Stomach (tissue), 9 donors: ENCODE measurements around the gene PHKB. TPM values are rescaled to one million over a fixed set of nuclear protein-coding genes. Genes with fewer than 3 reads are reported as not detected.

Experiments used
- DNase-seq, 2 donors: peaks; one replicate each; pipeline versions ENCODE4 v3.0.0 to v3.0.0-alpha.2; 2013 to 2019
- H3K27ac ChIP-seq, 5 donors: fragments of 200-600 bp in 4 of 5; sonication (generic) in 4 of 5; one replicate each; pipeline ENCODE4 v1.5.1; 2013 to 2019; ENCODE audit warnings: mild to moderate bottlenecking in 1 of 5, moderate library complexity in 1 of 5
- H3K27me3 ChIP-seq, 3 donors: fragments of 200-600 bp; sonication (generic); one replicate each; pipeline ENCODE4 v1.5.1; 2017 to 2019; ENCODE audit warnings: mixed run types in 1 of 3
- H3K36me3 ChIP-seq, 4 donors: fragments of 200-600 bp; sonication (generic); 1 replicate in 3 of 4; 2 replicates in 1 of 4; pipeline ENCODE4 v1.5.1; 2016 to 2019
- H3K4me1 ChIP-seq, 4 donors: fragments of 200-600 bp; sonication (generic); one replicate each; pipeline ENCODE4 v1.5.1; 2016 to 2019
- H3K4me3 ChIP-seq, 4 donors: fragments of 200-600 bp; sonication (generic) in 3 of 4; one replicate each; pipeline ENCODE4 v1.5.1; 2016 to 2019; ENCODE audit warnings: mild to moderate bottlenecking in 1 of 4
- H3K9me3 ChIP-seq, 4 donors: fragments of 200-600 bp; sonication (generic); one replicate each; pipeline ENCODE4 v1.5.1; 2016 to 2019
- CTCF ChIP-seq, 7 experiments: fragments of 450-650 bp in 4 of 7; fragments of 200-600 bp in 3 of 7; sonication (generic) in 3 of 7; IDR thresholded peaks; one replicate each; pipeline ENCODE4 v1.5.1; 2016 to 2019; ENCODE audit warnings: antibody characterized with exemption in 7 of 7, control low read depth in 2 of 7, mild to moderate bottlenecking in 1 of 7
- EP300 ChIP-seq: sonication (generic); formaldehyde crosslinking; IDR thresholded peaks from one replicate; pipeline ENCODE4 v1.6.1; 2017; ENCODE audit warnings: antibody characterized with exemption
- POLR2A ChIP-seq, 4 donors: fragments of 450-650 bp; IDR thresholded peaks; one replicate each; pipeline ENCODE4 v1.6.1; 2016; ENCODE audit warnings: antibody characterized with exemption in 4 of 4, control low read depth in 2 of 4, mild to moderate bottlenecking in 1 of 4, moderate library complexity in 1 of 4
- POLR2AphosphoS5 ChIP-seq, 3 donors: sonication (generic); formaldehyde crosslinking; IDR thresholded peaks; one replicate each; pipeline ENCODE4 v1.6.1; 2016; ENCODE audit warnings: antibody characterized with exemption in 3 of 3
- WGBS, 5 donors: extraction: QIAGEN DNeasy Blood & Tissue Kit in 3 of 5; methylation state at CpG; one replicate each; pipeline versions ENCODE4 v1.1.5 to v1.1.7; 2013 to 2018; 5-methylcytosine and 5-hydroxymethylcytosine counted together
- intact Hi-C: fragments of 100-400 bp; cut with DNase I; formaldehyde crosslinking; loops from one replicate; pipeline ENCODE4 v1.15.1; 2023; ENCODE audit warnings: low total_unique reads
- polyA plus RNA-seq, 3 donors: library from polyadenylated mRNA; stranded (reverse); fragments of 200-250 nt; gene quantifications; one replicate each; pipeline ENCODE4 v1.2.3, GENCODE V29; 2013
- total RNA-seq, 5 donors: library from RNA; depleted of rRNA; stranded (reverse); fragments of >200 nt; gene quantifications; one replicate each; pipeline versions ENCODE4 v1.1.0 to v1.2.3, GENCODE V29; 2014 to 2016
- donor health status: healthy with polysubstance abuse.
- donor health status: Bipolar disorder and iron deficiency.
- donor health status: healthy.

The PHKB gene
- total and polyA plus RNA-seq, 8 donors = 17.5 to 163 (median 51.6) TPM

GRCh38 chr16:47712276-47713224, 251.4 kb downstream of the PHKB start:
- DNase-seq = no peak
- Histone ChIP-seq H3K4me3 (no peak overlapping the region), H3K4me1 (peaks cover 0 to 5% (median 2%) of the 10 kb centered on the region in 4 donors), H3K9me3 (no peaks in the 10 kb centered on the region), H3K27ac (no peak overlapping the region), H3K36me3 (no peaks in the 10 kb centered on the region), H3K27me3 (no peaks in the 10 kb centered on the region)
- intact Hi-C loops = no loop called here
- no peak for TF ChIP-seq POLR2A (IDR thresholded peaks at IDR 0.05)
- TF ChIP-seq CTCF (IDR thresholded peaks at IDR 0.05) = no peak
- no peak for TF ChIP-seq POLR2AphosphoS5 (IDR thresholded peaks at IDR 0.05)
- TF ChIP-seq EP300 = no peak
- WGBS, 5 donors = 51 to 77% (median 72%) methylated on average over 10 to 17 of the region's 17 CpGs

- peaks cover 0 to 5% (median 2%) of the 10 kb centered on the region in 4 donors for H3K4me1 ChIP-seq
- no peak overlapping the region for H3K4me3 ChIP-seq
- no peaks in the 10 kb centered on the region for H3K27me3 ChIP-seq
- no peak for TF ChIP-seq POLR2AphosphoS5 (IDR thresholded peaks at IDR 0.05)
- no peak for DNase-seq
- H3K27ac ChIP-seq = no peak overlapping the region
- 24 to 36% (median 31%) methylated on average over 6 of the region's 6 CpGs for WGBS, 5 donors
- no peaks in the 10 kb centered on the region for H3K36me3 ChIP-seq
- H3K9me3 ChIP-seq = no peaks in the 10 kb centered on the region
- intact Hi-C loops = no loop called here
Observed at GRCh38 chr16:47713225-47713595, 252.1 kb downstream of the PHKB start.

GRCh38 chr16:47715442-47716083, 254.4 kb downstream of the PHKB start:
- H3K36me3 ChIP-seq = no peaks in the 10 kb centered on the region
- no peak overlapping the region for H3K27ac ChIP-seq
- H3K4me3 ChIP-seq = no peak overlapping the region
- intact Hi-C loops = no loop called here
- TF ChIP-seq EP300 = no peak
- no peak for TF ChIP-seq CTCF (IDR thresholded peaks at IDR 0.05)
- TF ChIP-seq POLR2AphosphoS5 (IDR thresholded peaks at IDR 0.05) = no peak
- 46 to 57% (median 52%) methylated on average over 2 of the region's 2 CpGs for WGBS, 5 donors
- H3K9me3 ChIP-seq = no peaks in the 10 kb centered on the region
- H3K4me1 ChIP-seq = peaks cover 0 to 5% (median 3%) of the 10 kb centered on the region in 4 donors
- DNase-seq = no peak
- H3K27me3 ChIP-seq = no peaks in the 10 kb centered on the region

GRCh38 chr16:47716571-47716970, 255.4 kb downstream of the PHKB start:
- Histone ChIP-seq H3K4me3 (no peak overlapping the region), H3K9me3 (no peaks in the 10 kb centered on the region), H3K27ac (no peak overlapping the region), H3K27me3 (no peaks in the 10 kb centered on the region), H3K4me1 (peaks cover 2 to 10% (median 5%) of the 10 kb centered on the region in 4 donors), H3K36me3 (no peaks in the 10 kb centered on the region)
- DNase-seq = no peak
- intact Hi-C loops = no loop called here
- 73 to 83% (median 77%) methylated on average over 5 of the region's 5 CpGs for WGBS, 5 donors
- TF ChIP-seq EP300 (no peak), POLR2A (IDR thresholded peaks at IDR 0.05) (no peak), CTCF (IDR thresholded peaks at IDR 0.05) (no peak), POLR2AphosphoS5 (IDR thresholded peaks at IDR 0.05) (no peak)
